Stimulated activated naive CD8-positive, alpha-beta T cell treated with anti-CD3 and anti-CD28 coated beads, Interleukin-15, amount 100 ng/mL, for 72 hours (primary cell): ENCODE measurements around the gene ELF3.
"Not testable (repeated sequence)": the region's sequence is repeated elsewhere in the genome, so short reads cannot be mapped to it uniquely, and the experiment has no call there.

Experiments used
- ATAC-seq: fragments of 150-1000 bp; cut with Tn5 transposase; 2 replicates; pipeline ENCODE4 v1.10.0; 2021; ENCODE audit warnings: mild to moderate bottlenecking, moderate library complexity
- DNase-seq, 2 donors: peaks; one replicate each; pipeline ENCODE4 v3.0.0; 2021 to 2022
- H3K27ac Mint-ChIP-seq, 2 donors: one replicate each; pipeline ENCODE4 v1.8.0; 2022; ENCODE audit warnings: mild to moderate bottlenecking in 2 of 2, mixed read lengths in 2 of 2, moderate library complexity in 2 of 2
- H3K27me3 Mint-ChIP-seq: one replicate; pipeline ENCODE4 v1.8.0; 2022; ENCODE audit warnings: mixed read lengths
- H3K4me1 Mint-ChIP-seq: one replicate; pipeline ENCODE4 v1.8.0; 2022; ENCODE audit warnings: mild to moderate bottlenecking, mixed read lengths
- H3K4me3 Mint-ChIP-seq, 2 donors: one replicate each; pipeline ENCODE4 v1.8.0; 2022; ENCODE audit warnings: mild to moderate bottlenecking in 2 of 2, mixed read lengths in 2 of 2, moderate library complexity in 1 of 2
- H3K9me3 Mint-ChIP-seq, 2 donors: one replicate each; pipeline ENCODE4 v1.8.0; 2022; ENCODE audit warnings: mixed read lengths in 2 of 2

ELF3 gene

GRCh38 chr1:202045705-202046104, 35.3 kb downstream of the ELF3 start:
- H3K27me3 Mint-ChIP-seq: no peaks in the 10 kb centered on the region
- no peak overlapping the region for H3K4me3 Mint-ChIP-seq
- DNase-seq (no peak), ATAC-seq (no peak)
- H3K4me1 Mint-ChIP-seq: no peaks in the 10 kb centered on the region
- no peak overlapping the region for H3K27ac Mint-ChIP-seq
- no peaks in the 10 kb centered on the region for H3K9me3 Mint-ChIP-seq

DNA sequence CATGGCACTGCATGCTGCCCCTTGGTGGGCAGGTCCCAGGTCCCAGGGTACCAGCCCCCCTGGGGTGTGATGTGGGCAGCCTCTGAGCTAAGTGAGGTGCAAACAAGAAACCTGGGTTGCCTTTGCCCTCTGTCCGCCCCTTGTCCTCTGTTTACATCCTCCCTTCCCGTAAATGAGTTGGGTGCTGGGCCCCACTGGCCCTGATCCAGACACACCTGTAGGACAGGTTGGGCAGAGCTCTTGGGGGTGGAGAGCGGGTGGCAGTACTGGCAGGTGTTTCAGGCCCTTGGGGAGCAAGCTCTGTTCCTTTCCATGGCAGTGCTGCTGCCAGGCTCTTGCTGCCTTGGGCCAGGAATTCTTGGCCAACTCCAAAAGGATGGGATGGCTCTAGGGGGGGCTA, 35.8 kb downstream of the ELF3 start:
- ATAC-seq (no peak), DNase-seq (no peak)
- Mint-ChIP-seq H3K4me1 (no peaks in the 10 kb centered on the region), H3K27me3 (no peaks in the 10 kb centered on the region), H3K4me3 (no peak overlapping the region), H3K9me3 (no peaks in the 10 kb centered on the region), H3K27ac (no peak overlapping the region)

- DNase-seq: no peak
- Mint-ChIP-seq H3K4me3 (no peak overlapping the region), H3K9me3 (no peaks in the 10 kb centered on the region), H3K27ac (no peak overlapping the region), H3K27me3 (no peaks in the 10 kb centered on the region), H3K4me1 (no peaks in the 10 kb centered on the region)
- ATAC-seq: no peak
These were observed 36.6 kb downstream of the ELF3 start for GRCh38 chr1:202046748-202047708.

GRCh38 chr1:202047977-202048376, 37.6 kb downstream of the ELF3 start:
- DNase-seq: no peak
- no peak for ATAC-seq
- Mint-ChIP-seq H3K9me3 (no peaks in the 10 kb centered on the region), H3K27me3 (no peaks in the 10 kb centered on the region), H3K27ac (peak overlapping the region in 1 of 2 donors; percentile 54), H3K4me1 (no peaks in the 10 kb centered on the region), H3K4me3 (no peak overlapping the region)

DNA sequence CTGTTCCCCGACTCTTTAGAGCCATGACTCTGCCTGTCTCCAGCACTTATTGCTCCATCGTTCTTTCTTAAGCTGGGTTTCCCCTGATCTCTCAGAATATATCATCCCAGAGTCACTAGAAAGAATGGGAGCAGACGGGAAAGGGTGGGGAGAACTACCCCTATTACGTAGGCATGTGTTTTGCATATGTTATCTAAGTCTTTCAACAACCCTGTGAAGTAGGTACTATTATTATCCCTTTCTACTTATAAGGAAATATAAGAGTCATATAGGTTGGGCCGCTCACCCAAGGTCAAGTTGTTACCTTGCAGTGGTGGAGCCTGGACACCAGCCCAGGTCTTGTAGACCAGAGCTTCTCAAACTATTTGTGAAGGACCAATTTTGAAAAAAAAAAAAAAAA, 38.7 kb downstream of the ELF3 start:
- H3K4me1 Mint-ChIP-seq: no peaks in the 10 kb centered on the region
- DNase-seq (no peak), ATAC-seq (no peak)
- H3K27me3 Mint-ChIP-seq: no peaks in the 10 kb centered on the region
- H3K9me3 Mint-ChIP-seq: no peaks in the 10 kb centered on the region
- H3K4me3 Mint-ChIP-seq: no peak overlapping the region
- peak overlapping the region in 1 of 2 donors; percentile 84 for H3K27ac Mint-ChIP-seq

- no peaks in the 10 kb centered on the region for H3K9me3 Mint-ChIP-seq
- H3K27me3 Mint-ChIP-seq: no peaks in the 10 kb centered on the region
- H3K27ac Mint-ChIP-seq: no peak overlapping the region
- no peak for DNase-seq
- no peak for ATAC-seq
- H3K4me1 Mint-ChIP-seq: no peaks in the 10 kb centered on the region
- H3K4me3 Mint-ChIP-seq: no peak overlapping the region
These were observed 43.7 kb downstream of the ELF3 start for GRCh38 chr1:202054094-202054493.

- not testable (repeated sequence) for H3K4me3 Mint-ChIP-seq, DNase-seq, H3K4me1 Mint-ChIP-seq, H3K9me3 Mint-ChIP-seq, H3K27me3 Mint-ChIP-seq, ATAC-seq, H3K27ac Mint-ChIP-seq
These were observed 44.3 kb downstream of the ELF3 start for GRCh38 chr1:202054673-202055072.

DNA sequence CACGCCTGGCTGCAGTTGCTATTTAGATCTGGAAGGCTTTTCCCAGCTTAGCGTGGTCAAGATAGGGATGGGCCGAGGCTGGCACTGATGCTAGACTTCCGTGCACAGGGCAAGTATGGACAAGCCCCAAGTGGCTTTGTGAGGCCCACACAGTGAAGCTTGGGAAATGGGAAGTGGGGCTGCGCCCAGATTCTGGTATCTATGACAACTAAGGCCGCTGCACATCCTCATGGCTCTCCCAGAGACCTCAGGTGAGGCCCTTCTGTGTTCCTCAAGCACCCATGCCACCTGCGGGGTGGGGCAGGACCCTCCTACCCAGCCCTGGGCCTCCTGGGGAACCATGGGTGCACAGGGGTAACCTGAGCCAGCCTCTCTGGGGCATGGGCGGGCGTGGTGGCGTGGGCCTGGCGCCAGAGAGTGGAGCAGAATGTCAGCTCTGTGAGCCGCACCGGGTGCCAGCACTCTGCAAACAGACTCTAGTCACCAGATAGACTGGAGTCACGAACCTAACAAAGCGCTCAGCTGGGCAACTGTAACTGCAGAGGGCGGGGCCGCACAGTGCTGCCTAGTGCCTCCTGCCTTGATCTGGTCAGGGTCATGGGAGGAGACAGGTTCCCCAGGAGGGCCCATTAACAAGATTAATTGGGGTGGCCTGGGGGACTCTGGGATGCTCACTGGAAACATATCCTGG, 46.4 kb downstream of the ELF3 start:
- Mint-ChIP-seq H3K27ac (no peak overlapping the region), H3K4me1 (no peaks in the 10 kb centered on the region), H3K27me3 (peaks cover 8% of the 10 kb centered on the region), H3K9me3 (no peaks in the 10 kb centered on the region), H3K4me3 (no peak overlapping the region)
- ATAC-seq: no peak
- DNase-seq: no peak

- not testable (repeated sequence) for H3K4me3 Mint-ChIP-seq, H3K4me1 Mint-ChIP-seq, H3K9me3 Mint-ChIP-seq, H3K27me3 Mint-ChIP-seq, DNase-seq, ATAC-seq, H3K27ac Mint-ChIP-seq
These were observed 46.9 kb downstream of the ELF3 start for GRCh38 chr1:202057335-202057704.

GRCh38 chr1:202058001-202058908, 47.9 kb downstream of the ELF3 start:
- ATAC-seq: no peak
- Mint-ChIP-seq H3K27ac (no peak overlapping the region), H3K27me3 (peaks cover 8% of the 10 kb centered on the region), H3K4me1 (no peaks in the 10 kb centered on the region), H3K9me3 (no peaks in the 10 kb centered on the region), H3K4me3 (no peak overlapping the region)
- DNase-seq: no peak

- DNase-seq (no peak), ATAC-seq (no peak)
- Mint-ChIP-seq H3K4me3 (no peak overlapping the region), H3K27me3 (peaks cover 8% of the 10 kb centered on the region), H3K9me3 (no peaks in the 10 kb centered on the region), H3K4me1 (no peaks in the 10 kb centered on the region), H3K27ac (no peak overlapping the region)
These were observed 50.7 kb downstream of the ELF3 start for GRCh38 chr1:202061055-202061454.

DNA sequence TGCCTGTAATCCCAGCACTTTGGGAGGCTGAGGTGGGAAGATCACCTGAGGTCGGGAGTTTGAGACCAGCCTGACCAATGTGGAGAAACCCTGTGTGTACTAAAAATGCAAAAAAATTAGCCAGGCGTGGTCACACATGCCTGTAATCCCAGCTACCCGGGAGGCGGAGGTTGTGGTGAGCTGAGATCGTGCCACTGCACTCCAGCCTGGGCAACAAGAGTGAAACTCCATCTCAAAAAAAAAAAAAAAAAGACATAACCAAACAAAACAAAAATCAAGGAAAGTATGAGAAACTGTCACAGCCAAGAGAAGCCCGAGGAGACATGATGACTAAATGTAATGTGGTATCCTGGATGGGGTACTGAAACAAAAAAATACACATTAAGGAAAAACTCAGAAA, 51.4 kb downstream of the ELF3 start:
- ATAC-seq, H3K4me3 Mint-ChIP-seq, H3K27me3 Mint-ChIP-seq, H3K4me1 Mint-ChIP-seq, DNase-seq, H3K9me3 Mint-ChIP-seq, H3K27ac Mint-ChIP-seq: not testable (repeated sequence)

- not testable (repeated sequence) for H3K27me3 Mint-ChIP-seq, H3K4me1 Mint-ChIP-seq, H3K27ac Mint-ChIP-seq, ATAC-seq, H3K4me3 Mint-ChIP-seq, H3K9me3 Mint-ChIP-seq, DNase-seq
These were observed 52.2 kb downstream of the ELF3 start for GRCh38 chr1:202062636-202063035.

- no peak overlapping the region for H3K4me3 Mint-ChIP-seq
These were observed 52.7 kb downstream of the ELF3 start for GRCh38 chr1:202063093-202063492.

DNA sequence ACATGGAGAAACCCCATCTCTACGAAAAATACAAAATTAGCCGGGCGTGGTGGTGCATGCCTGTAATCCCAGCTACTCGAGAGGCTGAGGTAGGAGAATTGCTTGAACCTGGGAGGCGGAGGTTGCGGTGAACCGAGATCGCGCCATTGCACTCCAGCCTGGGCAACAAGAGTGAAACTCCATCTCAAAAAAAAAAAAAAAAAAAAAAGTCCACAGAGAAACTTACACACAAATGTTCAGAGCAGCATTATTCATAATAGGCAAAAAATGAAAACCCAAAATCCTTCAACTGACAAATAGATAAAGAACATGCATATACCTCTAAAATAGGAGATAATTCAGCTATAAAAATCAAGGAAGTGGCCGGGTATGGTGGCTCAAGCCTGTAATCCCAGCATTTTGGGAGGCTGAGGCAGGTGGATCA, 54.5 kb downstream of the ELF3 start:
- not testable (repeated sequence) for DNase-seq, H3K27ac Mint-ChIP-seq, ATAC-seq, H3K9me3 Mint-ChIP-seq, H3K4me1 Mint-ChIP-seq, H3K27me3 Mint-ChIP-seq, H3K4me3 Mint-ChIP-seq

More at GRCh38 chr1:202063093-202063492, 52.7 kb downstream of the ELF3 start:
- no peaks in the 10 kb centered on the region for H3K9me3 Mint-ChIP-seq
- ATAC-seq (no peak), DNase-seq (no peak)
- no peak overlapping the region for H3K27ac Mint-ChIP-seq
- H3K27me3 Mint-ChIP-seq: peaks cover 8% of the 10 kb centered on the region
- H3K4me1 Mint-ChIP-seq: no peaks in the 10 kb centered on the region
